MM.1S (cell line): ENCODE data around the gene MCTP2.

Source experiments
- DNase-seq: peaks from one replicate; pipeline ENCODE4 v3.0.0-alpha.2; 2015
- H2AFZ ChIP-seq: fragments of 300-600 bp; sonication (generic); 2 replicates; pipeline ENCODE4 v1.6.0; 2016; ENCODE audit warnings: antibody characterized with exemption, low read length
- H3F3A ChIP-seq: fragments of 300-600 bp; sonication (generic); 2 replicates; pipeline ENCODE4 v1.6.1; 2016; ENCODE audit warnings: mild to moderate bottlenecking, antibody characterized with exemption, low read length, moderate library complexity, mixed read lengths; ENCODE audit not compliant: insufficient read depth
- H3K27ac ChIP-seq: fragments of 300-600 bp; sonication (generic); 2 replicates; pipeline ENCODE4 v1.5.1; 2016; ENCODE audit warnings: mild to moderate bottlenecking, low read length
- H3K27me3 ChIP-seq: fragments of 300-600 bp; sonication (generic); replicated peaks from 2 replicates; pipeline ENCODE4 v1.6.0; 2016; ENCODE audit warnings: low read length; ENCODE audit not compliant: insufficient read depth
- H3K36me3 ChIP-seq: fragments of 300-600 bp; sonication (generic); replicated peaks from 2 replicates; pipeline ENCODE4 v1.6.1; 2016; ENCODE audit warnings: mild to moderate bottlenecking, low read length, mixed read lengths; ENCODE audit not compliant: insufficient read depth
- H3K4me1 ChIP-seq: fragments of 300-600 bp; sonication (generic); 2 replicates; pipeline ENCODE4 v1.6.1; 2016; ENCODE audit warnings: low read length, mixed read lengths
- H3K4me2 ChIP-seq: fragments of 300-600 bp; sonication (generic); 2 replicates; pipeline ENCODE4 v1.6.0; 2016; ENCODE audit warnings: low read depth, low read length
- H3K4me3 ChIP-seq: fragments of 300-600 bp; sonication (generic); 2 replicates; pipeline ENCODE4 v1.5.1; 2016; ENCODE audit warnings: low read length, mixed read lengths
- H3K79me2 ChIP-seq: fragments of 300-600 bp; sonication (generic); 2 replicates; pipeline ENCODE4 v1.6.1; 2016; ENCODE audit warnings: mixed run types, low read length, mixed read lengths
- H3K9ac ChIP-seq: fragments of 300-600 bp; sonication (generic); 2 replicates; pipeline ENCODE4 v1.6.1; 2016; ENCODE audit warnings: low read length, mixed read lengths
- H3K9me2 ChIP-seq: fragments of 300-600 bp; sonication (generic); replicated peaks from 2 replicates; pipeline ENCODE4 v1.6.1; 2016; ENCODE audit warnings: mild to moderate bottlenecking, low read length, mixed read lengths; ENCODE audit not compliant: insufficient read depth
- H3K9me3 ChIP-seq: fragments of 300-600 bp; sonication (generic); replicated peaks from 2 replicates; pipeline ENCODE4 v1.6.1; 2016; ENCODE audit warnings: mild to moderate bottlenecking, low read length, mixed read lengths; ENCODE audit not compliant: insufficient read depth
- H4K20me1 ChIP-seq: fragments of 300-600 bp; sonication (generic); 2 replicates; pipeline ENCODE4 v1.6.1; 2016; ENCODE audit warnings: mild to moderate bottlenecking, low read length, moderate library complexity, mixed read lengths; ENCODE audit not compliant: insufficient read depth
- EZH2 ChIP-seq: fragments of 300-600 bp; sonication (generic); optimal IDR thresholded peaks from 2 replicates; pipeline ENCODE3; 2017; ENCODE audit warnings: low read depth, mild to moderate bottlenecking, antibody characterized with exemption, low read length, mixed read lengths
- EZH2phosphoT487 ChIP-seq: fragments of 300-600 bp; sonication (generic); IDR thresholded peaks from 2 replicates; pipeline ENCODE4 v1.6.1; 2018; ENCODE audit warnings: antibody characterized with exemption, low read length
- TF ChIP-seq, protein P1 (sequence below): fragments of 300-600 bp; sonication (generic); IDR thresholded peaks from 2 replicates; pipeline ENCODE4 v1.5.1; 2016; ENCODE audit warnings: antibody characterized with exemption, low read length, mixed read lengths

Gene MCTP2

DNA sequence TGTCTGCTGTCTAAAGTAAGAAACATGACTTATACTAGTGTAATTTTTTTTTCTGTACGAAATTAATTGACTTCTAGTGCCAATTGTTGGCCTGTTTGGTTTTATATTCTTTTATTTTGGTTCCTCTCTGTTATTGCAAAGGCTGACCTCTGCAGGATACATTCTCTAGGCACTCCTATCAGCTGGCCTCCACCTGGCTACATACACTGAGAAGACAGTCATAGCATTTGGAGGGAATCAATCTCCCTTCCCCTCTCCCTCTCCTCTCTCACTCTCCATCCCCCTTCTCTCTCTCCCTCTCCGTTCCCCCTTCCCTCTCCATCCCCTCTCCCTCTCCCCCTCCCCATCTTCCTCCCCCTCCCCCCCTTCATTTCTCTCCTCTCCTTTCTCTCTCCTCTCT, 116.7 kb downstream of the MCTP2 start:
- no peak overlapping the region for H3K4me3 ChIP-seq
- no peaks in the 10 kb centered on the region for H3K4me1 ChIP-seq
- H3K4me2 ChIP-seq: no peak overlapping the region
- no peaks in the 10 kb centered on the region for H3K9me3 ChIP-seq
- no peaks in the 10 kb centered on the region for H4K20me1 ChIP-seq
- no peak for DNase-seq
- no peak overlapping the region for H2AFZ ChIP-seq
- H3K9me2 ChIP-seq: no peaks in the 10 kb centered on the region
- H3K27me3 ChIP-seq: no peaks in the 10 kb centered on the region
- H3K36me3 ChIP-seq: no peaks in the 10 kb centered on the region
- TF ChIP-seq, protein P1, sequence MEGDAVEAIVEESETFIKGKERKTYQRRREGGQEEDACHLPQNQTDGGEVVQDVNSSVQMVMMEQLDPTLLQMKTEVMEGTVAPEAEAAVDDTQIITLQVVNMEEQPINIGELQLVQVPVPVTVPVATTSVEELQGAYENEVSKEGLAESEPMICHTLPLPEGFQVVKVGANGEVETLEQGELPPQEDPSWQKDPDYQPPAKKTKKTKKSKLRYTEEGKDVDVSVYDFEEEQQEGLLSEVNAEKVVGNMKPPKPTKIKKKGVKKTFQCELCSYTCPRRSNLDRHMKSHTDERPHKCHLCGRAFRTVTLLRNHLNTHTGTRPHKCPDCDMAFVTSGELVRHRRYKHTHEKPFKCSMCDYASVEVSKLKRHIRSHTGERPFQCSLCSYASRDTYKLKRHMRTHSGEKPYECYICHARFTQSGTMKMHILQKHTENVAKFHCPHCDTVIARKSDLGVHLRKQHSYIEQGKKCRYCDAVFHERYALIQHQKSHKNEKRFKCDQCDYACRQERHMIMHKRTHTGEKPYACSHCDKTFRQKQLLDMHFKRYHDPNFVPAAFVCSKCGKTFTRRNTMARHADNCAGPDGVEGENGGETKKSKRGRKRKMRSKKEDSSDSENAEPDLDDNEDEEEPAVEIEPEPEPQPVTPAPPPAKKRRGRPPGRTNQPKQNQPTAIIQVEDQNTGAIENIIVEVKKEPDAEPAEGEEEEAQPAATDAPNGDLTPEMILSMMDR: no peak
- TF ChIP-seq EZH2: no peak
- TF ChIP-seq EZH2phosphoT487: no peak
- H3K27ac ChIP-seq: no peak overlapping the region
- H3K9ac ChIP-seq: no peak overlapping the region
- H3K79me2 ChIP-seq: no peaks in the 10 kb centered on the region
- no peaks in the 10 kb centered on the region for H3F3A ChIP-seq

DNA sequence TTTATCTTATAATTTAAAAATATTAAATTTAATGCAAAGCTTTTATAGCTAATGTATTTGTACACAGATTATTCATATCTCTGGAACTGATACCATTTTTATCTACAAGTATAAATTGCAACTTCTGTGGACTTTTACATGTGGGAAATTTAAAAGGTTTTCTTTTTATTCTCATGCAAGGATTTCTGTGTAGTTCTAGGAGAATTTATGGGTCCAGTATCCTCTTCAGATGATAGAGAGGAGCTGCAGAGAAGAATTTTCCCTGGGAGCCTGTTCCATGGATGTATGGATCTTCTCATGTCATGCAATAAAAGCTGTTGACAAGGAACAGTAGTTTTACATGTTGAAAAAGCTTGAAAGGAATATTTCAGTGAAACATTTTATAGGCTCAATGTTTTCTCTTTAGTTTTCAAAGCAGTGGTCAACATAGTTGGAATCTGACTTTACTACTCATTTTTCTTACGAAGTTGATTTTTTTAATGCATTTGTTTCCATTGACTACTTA, 119.7 kb downstream of the MCTP2 start:
- Histone ChIP-seq H4K20me1 (no peaks in the 10 kb centered on the region), H3K27me3 (no peaks in the 10 kb centered on the region), H3K9me3 (no peaks in the 10 kb centered on the region), H3K9ac (no peak overlapping the region), H3K4me3 (no peak overlapping the region), H3K4me1 (no peaks in the 10 kb centered on the region), H3K9me2 (no peaks in the 10 kb centered on the region), H3F3A (no peaks in the 10 kb centered on the region), H3K79me2 (no peaks in the 10 kb centered on the region), H2AFZ (no peak overlapping the region), H3K27ac (no peak overlapping the region), H3K36me3 (no peaks in the 10 kb centered on the region), H3K4me2 (no peak overlapping the region)
- no peak for DNase-seq
- TF ChIP-seq EZH2 (no peak), EZH2phosphoT487 (no peak)
- TF ChIP-seq, protein P1: no peak

DNA sequence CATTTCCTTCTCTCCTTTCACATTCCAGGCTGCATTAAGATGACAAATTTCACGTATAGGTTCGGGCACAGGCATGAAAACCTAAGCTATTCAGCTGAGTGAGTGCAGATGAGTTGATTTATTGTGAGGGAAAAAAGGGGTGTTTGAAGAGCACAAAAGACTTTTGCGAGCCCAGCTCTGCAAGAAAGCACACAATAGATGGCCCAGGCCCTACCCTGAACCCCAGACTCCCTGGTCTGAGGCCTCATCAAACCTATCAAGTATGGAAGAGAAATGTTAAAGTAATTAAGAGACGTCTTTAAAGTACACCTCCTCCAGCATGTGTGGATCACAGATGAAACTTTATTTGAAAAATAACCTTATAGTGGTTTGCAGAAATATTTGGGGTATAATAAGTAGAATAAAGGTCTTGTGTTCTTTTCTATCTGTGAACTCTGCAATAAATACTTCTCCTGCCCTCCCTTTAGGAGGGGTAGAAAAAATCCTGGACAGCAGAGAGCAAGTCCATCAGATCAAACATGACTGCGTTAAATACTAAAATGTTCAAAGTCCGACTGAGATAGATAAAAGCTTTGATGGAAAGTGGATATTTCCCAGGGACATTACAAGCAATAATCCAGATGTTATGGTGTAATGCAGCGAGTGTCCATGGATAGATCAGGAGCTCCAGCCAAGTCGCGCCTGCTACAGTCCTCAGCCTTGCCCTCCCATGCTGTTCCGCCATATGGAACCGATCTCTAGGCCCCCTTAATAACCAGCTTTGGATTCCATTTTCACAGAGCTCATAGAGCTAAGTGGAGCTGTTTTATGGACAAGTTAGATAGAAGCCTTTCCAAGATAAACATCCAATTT, 121.5 kb downstream of the MCTP2 start:
- Histone ChIP-seq H3F3A (no peaks in the 10 kb centered on the region), H3K9me2 (no peaks in the 10 kb centered on the region), H3K9me3 (no peaks in the 10 kb centered on the region), H2AFZ (no peak overlapping the region), H3K4me1 (no peaks in the 10 kb centered on the region), H3K4me3 (no peak overlapping the region), H3K27me3 (no peaks in the 10 kb centered on the region), H4K20me1 (no peaks in the 10 kb centered on the region), H3K4me2 (no peak overlapping the region), H3K27ac (no peak overlapping the region), H3K36me3 (no peaks in the 10 kb centered on the region), H3K9ac (no peak overlapping the region), H3K79me2 (no peaks in the 10 kb centered on the region)
- DNase-seq: no peak
- TF ChIP-seq EZH2 (no peak), EZH2phosphoT487 (no peak)
- TF ChIP-seq, protein P1: no peak
